Mucosa of rectum (tissue), 2 donors: Measurements from ENCODE around the gene MORN1.
A peak's percentile ranks its signal among the peaks of the same experiment; 100 is the strongest.

Experiments used
- H3K27ac ChIP-seq, 2 donors: one replicate each; pipeline ENCODE4 v1.7.0; 2013; ENCODE audit warnings: inconsistent platforms in 2 of 2, low read depth in 2 of 2, low read length in 2 of 2
- H3K27me3 ChIP-seq, 2 donors: one replicate each; pipeline ENCODE4 v1.7.0; 2013; ENCODE audit warnings: low read length in 2 of 2; ENCODE audit not compliant: control insufficient read depth in 2 of 2, insufficient read depth in 2 of 2
- H3K36me3 ChIP-seq, 2 donors: one replicate each; pipeline ENCODE4 v1.7.0; 2013; ENCODE audit warnings: low read length in 2 of 2; ENCODE audit not compliant: control insufficient read depth in 2 of 2, insufficient read depth in 2 of 2
- H3K4me1 ChIP-seq, 2 donors: one replicate each; pipeline ENCODE4 v1.7.0; 2013; ENCODE audit warnings: low read length in 2 of 2, mild to moderate bottlenecking in 1 of 2; ENCODE audit not compliant: control insufficient read depth in 2 of 2, insufficient read depth in 2 of 2
- H3K4me3 ChIP-seq, 2 donors: one replicate each; pipeline ENCODE4 v1.7.0; 2013; ENCODE audit warnings: low read length in 2 of 2
- H3K9ac ChIP-seq, 2 donors: one replicate each; pipeline ENCODE4 v1.7.0; 2013; ENCODE audit warnings: low read length in 2 of 2, low read depth in 1 of 2, mild to moderate bottlenecking in 1 of 2
- H3K9me3 ChIP-seq, 2 donors: one replicate each; pipeline ENCODE4 v1.7.0; 2013; ENCODE audit warnings: low read length in 2 of 2; ENCODE audit not compliant: control insufficient read depth in 2 of 2
- donor health status: healthy.
- donor health status: Normal muscosa, but diverticular disease.

The MORN1 gene

DNA sequence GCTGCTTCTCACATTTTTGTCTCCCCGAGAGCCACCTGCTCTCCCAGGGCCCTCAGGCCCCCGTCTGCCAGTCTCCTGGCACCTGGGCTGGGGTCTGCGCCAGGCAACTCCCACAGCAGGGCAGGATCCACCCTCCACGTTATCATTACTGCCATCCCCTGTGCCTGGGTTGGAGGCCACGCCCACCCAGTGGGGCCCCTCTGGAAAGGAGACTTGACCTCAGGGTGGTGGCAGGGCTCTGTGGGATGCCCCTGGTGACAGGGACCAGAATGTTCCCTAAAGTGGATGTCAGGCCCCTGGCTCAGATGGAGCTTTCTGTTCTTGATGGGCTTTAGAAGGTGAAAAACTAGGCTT lies 96.7 kb downstream of the MORN1 start:
- Histone ChIP-seq H3K9me3 (no peaks in the 10 kb centered on the region), H3K9ac (no peak overlapping the region), H3K4me1 (peaks cover 29 to 35% of the 10 kb centered on the region in 2 donors), H3K27ac (no peak overlapping the region), H3K27me3 (no peaks in the 10 kb centered on the region), H3K4me3 (no peak overlapping the region), H3K36me3 (no peaks in the 10 kb centered on the region)

DNA sequence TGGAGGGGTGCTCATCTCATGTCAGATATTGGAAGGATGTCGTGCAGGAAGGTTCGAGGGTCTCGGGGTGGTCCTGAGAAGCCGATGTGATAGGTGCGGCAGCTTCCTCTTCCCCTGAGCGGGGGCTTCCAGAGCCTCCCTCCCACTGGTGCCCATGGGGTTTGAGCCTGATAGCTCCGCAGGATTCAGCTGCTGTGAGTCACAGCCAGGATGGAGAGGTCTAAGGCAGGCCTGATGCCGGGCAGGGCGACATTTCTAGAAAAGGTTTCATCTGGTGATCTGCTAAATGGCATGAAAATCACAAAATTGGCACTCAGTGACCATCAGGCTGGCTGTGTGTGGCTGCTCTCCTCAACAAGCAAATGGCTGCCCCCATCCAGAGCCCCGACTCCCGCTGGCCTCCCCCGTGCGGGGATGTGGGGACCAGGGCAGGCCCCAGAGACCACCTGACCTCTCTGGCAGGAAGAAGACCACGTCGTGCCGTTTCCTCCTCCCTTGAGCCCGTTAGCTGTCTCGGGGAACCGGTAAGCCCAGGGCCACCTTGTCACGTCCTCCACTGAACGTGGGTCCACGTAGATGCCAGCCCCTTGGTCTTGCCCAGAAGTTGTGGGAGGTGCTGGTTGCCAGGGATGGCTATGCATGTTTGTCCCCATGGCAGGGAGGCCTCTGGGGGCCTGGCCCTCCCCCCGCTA lies 97.2 kb downstream of the MORN1 start:
- Histone ChIP-seq H3K4me3 (no peak overlapping the region), H3K9ac (no peak overlapping the region), H3K27ac (no peak overlapping the region), H3K9me3 (no peaks in the 10 kb centered on the region), H3K27me3 (no peaks in the 10 kb centered on the region), H3K4me1 (peaks cover 26 to 33% of the 10 kb centered on the region in 2 donors), H3K36me3 (no peaks in the 10 kb centered on the region)

- Histone ChIP-seq H3K9ac (no peak overlapping the region), H3K27ac (peak overlapping the region in 1 of 2 donors; percentile 23), H3K27me3 (no peaks in the 10 kb centered on the region), H3K4me3 (no peak overlapping the region), H3K9me3 (no peaks in the 10 kb centered on the region), H3K36me3 (no peaks in the 10 kb centered on the region), H3K4me1 (peaks cover 30 to 31% of the 10 kb centered on the region in 2 donors)
Measured at GRCh38 chr1:2292725-2293450, 98.5 kb downstream of the MORN1 start.

- Histone ChIP-seq H3K27ac (peak overlapping the region in 1 of 2 donors; percentile 78), H3K27me3 (no peaks in the 10 kb centered on the region), H3K4me3 (no peak overlapping the region), H3K36me3 (no peaks in the 10 kb centered on the region), H3K9ac (no peak overlapping the region), H3K9me3 (no peaks in the 10 kb centered on the region), H3K4me1 (peaks cover 30 to 31% of the 10 kb centered on the region in 2 donors)
Measured at GRCh38 chr1:2291577-2291976, 99.8 kb downstream of the MORN1 start.

- Histone ChIP-seq H3K9me3 (no peaks in the 10 kb centered on the region), H3K27me3 (no peaks in the 10 kb centered on the region), H3K9ac (peak overlapping the region in 1 of 2 donors; percentile 36), H3K36me3 (no peaks in the 10 kb centered on the region), H3K4me1 (peaks cover 30 to 31% of the 10 kb centered on the region in 2 donors), H3K27ac (peak overlapping the region; percentile 78 to 84), H3K4me3 (peak overlapping the region; percentile 36 to 50)
Measured at GRCh38 chr1:2290595-2291510, 100.5 kb downstream of the MORN1 start.

GRCh38 chr1:2290171-2290578 lies 101.2 kb downstream of the MORN1 start:
- peaks cover 30 to 31% of the 10 kb centered on the region in 2 donors for H3K4me1 ChIP-seq
- H3K4me3 ChIP-seq = peak overlapping the region in 1 of 2 donors; percentile 50
- peak overlapping the region; percentile 78 to 84 for H3K27ac ChIP-seq
- H3K9me3 ChIP-seq = no peaks in the 10 kb centered on the region
- H3K36me3 ChIP-seq = no peaks in the 10 kb centered on the region
- H3K9ac ChIP-seq = peak overlapping the region in 1 of 2 donors; percentile 36
- H3K27me3 ChIP-seq = no peaks in the 10 kb centered on the region

DNA sequence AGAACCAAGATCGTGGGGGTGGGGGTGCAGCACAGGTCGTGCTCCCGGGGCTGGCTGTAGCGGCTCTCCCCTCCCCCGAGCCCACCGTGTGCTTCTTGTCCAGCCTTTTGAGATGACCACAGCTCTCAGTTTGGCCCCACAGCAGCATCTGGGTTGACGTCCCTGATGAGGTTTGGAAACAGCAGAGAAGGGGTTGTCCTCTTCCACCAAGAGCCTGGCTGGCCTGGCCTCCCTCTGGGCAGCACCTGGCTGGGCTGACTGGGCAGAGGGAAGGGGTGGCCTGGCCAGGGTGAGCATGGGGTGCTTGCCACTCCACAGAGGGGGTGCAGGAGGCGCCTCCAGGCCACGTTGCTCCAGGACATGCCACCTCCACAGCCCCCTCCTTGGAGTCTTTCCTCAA lies 101.7 kb downstream of the MORN1 start:
- H3K36me3 ChIP-seq = no peaks in the 10 kb centered on the region
- H3K4me1 ChIP-seq = peaks cover 29 to 30% of the 10 kb centered on the region in 2 donors
- no peaks in the 10 kb centered on the region for H3K27me3 ChIP-seq
- H3K27ac ChIP-seq = peak overlapping the region in 1 of 2 donors; percentile 84
- H3K9ac ChIP-seq = no peak overlapping the region
- no peaks in the 10 kb centered on the region for H3K9me3 ChIP-seq
- no peak overlapping the region for H3K4me3 ChIP-seq

DNA sequence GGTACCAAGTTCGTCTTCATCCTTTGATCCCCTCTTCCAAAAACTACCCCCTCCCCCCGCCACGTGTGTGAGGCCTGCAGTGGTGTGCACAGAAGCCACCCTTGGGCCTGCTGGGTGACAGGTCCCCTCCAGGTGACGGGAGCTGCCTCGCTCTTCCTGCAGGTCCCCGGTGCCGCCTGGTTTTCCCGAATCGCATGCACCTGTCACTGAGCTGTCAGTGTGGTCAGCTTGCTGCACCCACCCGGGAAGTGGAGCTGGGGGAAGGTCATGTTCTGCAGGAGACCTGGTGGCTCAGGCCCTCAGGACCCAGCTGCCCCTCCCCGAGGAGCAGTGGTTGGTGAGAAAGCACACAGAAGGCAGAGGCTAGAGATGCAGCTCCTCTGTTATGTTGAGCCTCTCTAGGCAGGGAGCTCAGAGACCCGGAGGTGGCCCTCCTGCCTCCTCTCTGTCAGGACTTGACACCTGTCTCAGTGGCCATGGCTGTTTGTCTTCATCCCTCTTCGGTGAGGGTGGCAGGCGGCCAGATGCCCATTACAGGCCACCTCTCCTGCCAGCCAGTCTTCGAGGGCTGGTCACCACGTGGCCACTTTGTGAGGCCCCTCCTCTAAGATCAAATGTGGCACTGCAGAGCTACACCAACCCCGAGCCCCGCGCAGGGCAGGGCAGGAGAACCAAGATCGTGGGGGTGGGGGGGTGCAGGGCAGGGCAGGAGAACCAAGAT lies 102.4 kb downstream of the MORN1 start:
- Histone ChIP-seq H3K36me3 (no peaks in the 10 kb centered on the region), H3K9ac (no peak overlapping the region), H3K4me1 (peaks cover 26 to 29% of the 10 kb centered on the region in 2 donors), H3K27me3 (no peaks in the 10 kb centered on the region), H3K4me3 (no peak overlapping the region), H3K9me3 (no peaks in the 10 kb centered on the region), H3K27ac (no peak overlapping the region)

- H3K4me3 ChIP-seq = no peak overlapping the region
- H3K4me1 ChIP-seq = peaks cover 26 to 29% of the 10 kb centered on the region in 2 donors
Measured at GRCh38 chr1:2288311-2288710, 103.0 kb downstream of the MORN1 start.

More at GRCh38 chr1:2288311-2288710, 103.0 kb downstream of the MORN1 start:
- H3K27ac ChIP-seq = no peak overlapping the region
- H3K36me3 ChIP-seq = no peaks in the 10 kb centered on the region
- no peak overlapping the region for H3K9ac ChIP-seq
- H3K9me3 ChIP-seq = no peaks in the 10 kb centered on the region
- H3K27me3 ChIP-seq = no peaks in the 10 kb centered on the region
